NT2/D1 (cell line): ENCODE results near the gene DDX54.

Source experiments
- SUZ12 ChIP-seq: IDR thresholded peaks from 2 replicates; pipeline ENCODE4 v1.6.1; 2011; ENCODE audit not compliant: insufficient read length, insufficient read depth; ENCODE audit errors: extremely low read depth
- ZNF274 ChIP-seq: IDR thresholded peaks from 2 replicates; pipeline ENCODE4 v1.6.1; 2011; ENCODE audit warnings: mild to moderate bottlenecking, low read depth, low read length

DNA sequence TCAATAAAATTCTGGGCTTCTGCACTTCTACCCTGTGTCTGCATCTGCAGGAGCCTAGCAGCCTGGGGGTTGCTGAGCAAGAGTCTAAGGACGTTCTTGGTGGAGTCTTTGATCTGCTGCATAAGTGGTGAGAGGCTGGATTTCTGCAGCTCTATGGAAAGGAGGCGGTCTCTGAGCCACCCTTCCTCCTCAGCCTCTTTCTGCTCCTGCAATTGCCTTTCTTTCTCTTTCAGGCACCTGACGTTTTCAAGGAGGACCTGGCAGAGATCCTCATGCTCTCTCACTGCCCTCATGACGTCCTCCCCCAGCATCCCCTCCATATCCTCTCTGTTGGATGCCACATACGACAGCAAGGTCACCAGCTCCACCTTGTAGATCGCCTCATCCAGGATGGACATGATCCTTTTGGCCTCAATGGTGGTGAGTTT, 22.3 kb upstream of the DDX54 start:
- TF ChIP-seq SUZ12 (no peak), ZNF274 (no peak)
